ENCODE measurements around the gene AR.

DNA sequence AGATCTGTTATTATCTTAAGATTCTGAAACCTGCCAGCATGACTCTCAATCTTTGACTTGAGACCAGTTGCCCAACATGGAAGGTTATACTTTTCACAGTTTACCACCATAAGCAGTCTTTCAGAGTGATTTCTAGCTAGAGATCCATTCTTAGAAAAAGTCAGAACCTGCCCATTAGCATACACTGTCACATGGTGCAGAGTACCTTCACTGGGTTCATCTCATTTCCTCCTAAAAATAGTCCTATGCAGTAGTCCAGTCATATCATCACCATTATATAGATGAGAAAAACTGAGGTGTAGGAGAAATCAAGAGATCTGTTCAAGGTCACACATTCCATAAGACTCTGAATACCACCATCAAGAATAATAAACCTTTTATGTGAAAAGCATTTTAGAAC lies 153.6 kb downstream of the AR start:
- TF ChIP-seq, protein P1, sequence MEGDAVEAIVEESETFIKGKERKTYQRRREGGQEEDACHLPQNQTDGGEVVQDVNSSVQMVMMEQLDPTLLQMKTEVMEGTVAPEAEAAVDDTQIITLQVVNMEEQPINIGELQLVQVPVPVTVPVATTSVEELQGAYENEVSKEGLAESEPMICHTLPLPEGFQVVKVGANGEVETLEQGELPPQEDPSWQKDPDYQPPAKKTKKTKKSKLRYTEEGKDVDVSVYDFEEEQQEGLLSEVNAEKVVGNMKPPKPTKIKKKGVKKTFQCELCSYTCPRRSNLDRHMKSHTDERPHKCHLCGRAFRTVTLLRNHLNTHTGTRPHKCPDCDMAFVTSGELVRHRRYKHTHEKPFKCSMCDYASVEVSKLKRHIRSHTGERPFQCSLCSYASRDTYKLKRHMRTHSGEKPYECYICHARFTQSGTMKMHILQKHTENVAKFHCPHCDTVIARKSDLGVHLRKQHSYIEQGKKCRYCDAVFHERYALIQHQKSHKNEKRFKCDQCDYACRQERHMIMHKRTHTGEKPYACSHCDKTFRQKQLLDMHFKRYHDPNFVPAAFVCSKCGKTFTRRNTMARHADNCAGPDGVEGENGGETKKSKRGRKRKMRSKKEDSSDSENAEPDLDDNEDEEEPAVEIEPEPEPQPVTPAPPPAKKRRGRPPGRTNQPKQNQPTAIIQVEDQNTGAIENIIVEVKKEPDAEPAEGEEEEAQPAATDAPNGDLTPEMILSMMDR (IDR thresholded peaks at IDR 0.05; ENCODE audit: low read length): no peak
- no peak for TF ChIP-seq EZH2 (optimal IDR thresholded peaks at IDR 0.05; ENCODE audit: low read depth, low read length)
- TF ChIP-seq EZH2phosphoT487 (IDR thresholded peaks at IDR 0.05; ENCODE audit: low read length): no peak
